Bronchial epithelial cell (primary cell): ENCODE data around the gene RHBDF1. TPM values are rescaled to one million over a fixed set of nuclear protein-coding genes. Genes with fewer than 3 reads are reported as not detected.
"Not testable (repeated sequence)": the region's sequence is repeated elsewhere in the genome, so short reads cannot be mapped to it uniquely, and the experiment has no call there.

Experiments used
- DNase-seq: peaks from one replicate; pipeline ENCODE4 v3.0.0-alpha.2; 2010; ENCODE audit warnings: low read depth
- FAIRE-seq: peaks from 2 replicates; lab custom pipeline; 2011; peaks lifted over from hg19 to GRCh38; lab: Jason Lieb, UNC
- H3K27me3 ChIP-seq: 2 replicates; pipeline ENCODE4 v1.5.1; 2011; ENCODE audit warnings: low read length; ENCODE audit not compliant: control insufficient read depth, insufficient read depth
- H3K36me3 ChIP-seq: 2 replicates; pipeline ENCODE4 v1.5.1; 2011; ENCODE audit warnings: low read length; ENCODE audit not compliant: control insufficient read depth, insufficient read depth
- H3K4me3 ChIP-seq: 2 replicates; pipeline ENCODE4 v1.5.1; 2011; ENCODE audit warnings: mild to moderate bottlenecking, low read depth, low read length, control low read depth
- total RNA-seq: library from RNA; depleted of rRNA; stranded (reverse); fragments of >200 nt; gene quantifications from 2 replicates; pipeline ENCODE4 v1.2.1, GENCODE V29; 2014
- TF ChIP-seq, protein P1 (sequence below): IDR thresholded peaks from 2 replicates; pipeline ENCODE4 v1.5.1; 2011; ENCODE audit warnings: mild to moderate bottlenecking, moderate library complexity, low read length, control low read depth, inconsistent platforms; ENCODE audit not compliant: insufficient read depth, severe bottlenecking

The RHBDF1 gene
- total RNA-seq, 1 donor from 2014 or later = 10.3 TPM

DNA sequence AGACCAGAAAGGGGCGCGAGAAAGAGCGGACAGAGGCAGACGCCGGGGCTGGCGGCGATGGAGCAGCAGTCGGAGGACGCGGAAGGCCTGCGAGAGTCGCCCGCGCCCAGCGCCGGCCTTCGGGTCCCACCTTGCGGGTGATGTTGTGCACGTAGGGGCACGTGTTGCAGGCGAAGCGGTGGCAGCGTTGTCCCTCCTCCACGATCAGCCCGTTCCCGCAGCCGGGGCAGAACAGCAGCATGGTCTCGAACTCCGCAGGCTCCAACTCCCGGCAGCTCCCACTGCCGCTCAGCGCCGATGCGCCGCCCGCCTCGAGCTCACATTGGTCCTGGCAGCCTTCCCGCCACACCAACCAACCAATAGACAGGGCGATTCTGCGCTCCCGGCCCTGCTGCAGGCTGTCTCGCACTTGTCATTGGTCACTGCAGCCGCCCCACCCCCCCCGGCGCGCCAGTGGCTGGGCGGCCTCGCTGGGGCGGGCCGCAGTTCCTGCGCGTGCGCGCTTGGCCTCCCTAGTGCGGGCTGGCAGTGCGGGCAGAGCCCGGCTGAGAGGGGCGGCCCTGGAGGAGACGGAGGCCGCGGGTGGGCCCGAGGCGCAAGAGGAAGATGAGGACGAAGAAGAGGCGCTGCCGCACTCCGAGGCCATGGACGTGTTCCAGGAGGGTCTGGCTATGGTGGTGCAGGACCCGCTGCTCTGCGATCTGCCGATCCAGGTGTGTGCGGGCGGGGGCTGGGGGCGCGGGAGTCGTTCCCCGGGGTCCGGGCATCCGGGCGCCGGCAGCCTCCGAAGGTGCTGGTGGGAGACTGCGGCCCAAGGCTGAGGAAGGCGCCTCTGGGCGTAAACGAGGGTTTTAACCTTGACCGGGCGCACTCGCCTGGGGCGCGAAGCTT, 18.8 kb downstream of the RHBDF1 start, which contains the start of the genes POLR3K and SNRNP25:
POLR3K (minus strand) TSS at position 263 of the 891 bp plus-strand sequence; CDS start at position 241, 22 bp downstream.
SNRNP25 (plus strand) TSS at position 483 of the 891 bp plus-strand sequence; CDS start at position 672, 189 bp downstream.
- Histone ChIP-seq H3K4me3 (peak within 1 kb of the TSS; percentile 84), H3K27me3 (no peaks in the 10 kb centered on the region), H3K36me3 (peaks cover 16% of the 10 kb centered on the region)
- FAIRE-seq = no peak
- DNase-seq = peak; percentile 90
- TF ChIP-seq, protein P1, sequence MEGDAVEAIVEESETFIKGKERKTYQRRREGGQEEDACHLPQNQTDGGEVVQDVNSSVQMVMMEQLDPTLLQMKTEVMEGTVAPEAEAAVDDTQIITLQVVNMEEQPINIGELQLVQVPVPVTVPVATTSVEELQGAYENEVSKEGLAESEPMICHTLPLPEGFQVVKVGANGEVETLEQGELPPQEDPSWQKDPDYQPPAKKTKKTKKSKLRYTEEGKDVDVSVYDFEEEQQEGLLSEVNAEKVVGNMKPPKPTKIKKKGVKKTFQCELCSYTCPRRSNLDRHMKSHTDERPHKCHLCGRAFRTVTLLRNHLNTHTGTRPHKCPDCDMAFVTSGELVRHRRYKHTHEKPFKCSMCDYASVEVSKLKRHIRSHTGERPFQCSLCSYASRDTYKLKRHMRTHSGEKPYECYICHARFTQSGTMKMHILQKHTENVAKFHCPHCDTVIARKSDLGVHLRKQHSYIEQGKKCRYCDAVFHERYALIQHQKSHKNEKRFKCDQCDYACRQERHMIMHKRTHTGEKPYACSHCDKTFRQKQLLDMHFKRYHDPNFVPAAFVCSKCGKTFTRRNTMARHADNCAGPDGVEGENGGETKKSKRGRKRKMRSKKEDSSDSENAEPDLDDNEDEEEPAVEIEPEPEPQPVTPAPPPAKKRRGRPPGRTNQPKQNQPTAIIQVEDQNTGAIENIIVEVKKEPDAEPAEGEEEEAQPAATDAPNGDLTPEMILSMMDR = no peak

DNA sequence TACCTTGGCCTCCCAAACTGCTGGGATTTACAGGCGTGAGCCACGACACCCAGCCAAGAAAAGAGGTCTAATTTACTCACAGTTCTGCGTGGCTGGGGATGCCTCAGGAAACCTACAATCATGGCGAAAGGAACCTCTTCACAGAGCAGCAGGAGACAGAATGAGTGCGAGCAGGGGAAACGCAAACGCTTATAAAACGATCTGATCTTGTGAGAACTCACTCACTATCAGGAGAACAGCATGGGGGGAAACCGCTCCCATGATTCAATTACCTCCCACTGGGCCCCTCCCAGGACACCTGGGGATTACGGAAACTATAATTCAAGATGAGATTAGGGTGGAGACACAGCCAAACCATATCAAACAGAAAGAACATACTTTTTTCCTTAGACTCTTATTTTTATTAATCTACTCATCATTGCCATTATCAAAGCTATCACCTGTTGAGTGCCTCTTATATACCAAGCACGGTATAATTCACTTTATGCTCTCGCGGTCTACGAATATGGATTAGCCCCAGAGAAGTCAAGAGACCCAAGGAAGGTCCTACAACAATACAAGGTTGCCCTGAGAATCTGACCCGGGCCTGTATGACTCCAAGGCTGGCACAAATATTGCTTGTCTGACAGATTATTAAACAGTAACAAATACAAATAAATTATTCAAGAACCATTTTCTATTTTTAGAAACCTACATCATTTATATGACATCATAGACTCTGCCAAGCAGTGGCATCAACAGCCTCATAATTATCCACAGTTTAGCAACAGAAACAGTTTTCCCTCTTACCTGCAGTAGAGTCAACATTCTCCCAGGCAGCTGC, 21.5 kb downstream of the RHBDF1 start:
- Histone ChIP-seq H3K4me3 (no peak overlapping the region), H3K27me3 (no peaks in the 10 kb centered on the region), H3K36me3 (peaks cover 8% of the 10 kb centered on the region)
- DNase-seq (no peak), FAIRE-seq (no peak)
- TF ChIP-seq, protein P1 = no peak

DNA sequence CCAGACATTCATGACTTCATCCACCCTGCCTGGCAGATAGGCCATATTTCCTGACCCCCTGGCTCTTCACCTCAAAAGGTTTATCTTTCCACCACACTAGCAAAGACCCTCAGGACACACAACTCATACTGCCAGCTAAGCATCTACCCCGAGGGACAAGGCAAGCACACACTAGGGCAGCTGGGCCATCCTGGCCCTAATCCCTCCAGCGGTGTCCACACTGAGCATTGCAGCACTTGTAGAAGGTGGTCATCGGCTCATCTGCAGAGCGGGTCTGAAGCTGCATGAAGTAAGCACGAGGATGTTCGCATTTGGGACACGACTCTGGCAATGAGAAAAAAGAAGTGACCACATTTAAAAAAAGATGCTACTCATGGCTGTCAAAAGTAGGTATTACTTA, 25.2 kb downstream of the RHBDF1 start:
- no peaks in the 10 kb centered on the region for H3K27me3 ChIP-seq
- no peak overlapping the region for H3K4me3 ChIP-seq
- peaks cover 10% of the 10 kb centered on the region for H3K36me3 ChIP-seq
- TF ChIP-seq, protein P1 = no peak
- DNase-seq = no peak
- no peak for FAIRE-seq

DNA sequence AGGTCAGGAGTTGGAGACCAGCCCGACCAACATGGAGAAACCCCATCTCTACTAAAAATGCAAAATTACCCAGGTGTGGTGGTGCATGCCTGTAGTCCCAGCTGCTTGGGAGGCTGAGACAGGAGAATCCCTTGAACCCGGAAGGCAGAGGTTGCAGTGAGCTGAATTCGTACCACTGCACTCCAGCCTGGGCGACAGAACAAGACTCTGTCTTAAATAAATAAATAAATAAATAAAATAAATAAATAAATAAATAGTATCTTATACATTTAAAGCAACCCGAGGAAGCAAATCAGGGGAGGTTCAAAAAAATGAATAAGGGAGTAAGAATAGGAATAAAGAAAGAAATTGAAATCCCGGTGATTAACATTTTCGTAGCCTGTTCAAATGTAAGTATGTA, 25.9 kb downstream of the RHBDF1 start:
- H3K27me3 ChIP-seq, DNase-seq, FAIRE-seq, H3K4me3 ChIP-seq, H3K36me3 ChIP-seq: not testable (repeated sequence)

DNA sequence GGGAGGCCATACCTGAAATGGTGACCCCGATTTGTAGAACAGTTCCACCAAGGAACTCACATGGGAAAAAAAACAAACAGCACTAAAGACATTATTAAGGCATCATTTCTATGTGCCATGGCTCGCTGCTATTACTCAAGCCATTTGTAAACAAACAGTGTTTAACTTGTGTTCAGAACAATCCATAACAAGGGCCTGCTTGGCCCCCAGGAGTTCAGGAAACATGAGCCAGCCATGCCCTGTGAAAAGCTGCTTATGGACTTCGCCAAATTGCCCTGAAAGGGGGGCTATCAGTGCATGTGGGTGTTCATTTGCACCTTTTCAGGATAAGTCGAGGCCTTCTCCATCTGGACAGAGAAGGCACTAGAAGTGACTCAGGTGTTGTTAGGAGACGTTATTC, 27.0 kb downstream of the RHBDF1 start:
- TF ChIP-seq, protein P1 = no peak
- peak; percentile 8 for DNase-seq

DNA sequence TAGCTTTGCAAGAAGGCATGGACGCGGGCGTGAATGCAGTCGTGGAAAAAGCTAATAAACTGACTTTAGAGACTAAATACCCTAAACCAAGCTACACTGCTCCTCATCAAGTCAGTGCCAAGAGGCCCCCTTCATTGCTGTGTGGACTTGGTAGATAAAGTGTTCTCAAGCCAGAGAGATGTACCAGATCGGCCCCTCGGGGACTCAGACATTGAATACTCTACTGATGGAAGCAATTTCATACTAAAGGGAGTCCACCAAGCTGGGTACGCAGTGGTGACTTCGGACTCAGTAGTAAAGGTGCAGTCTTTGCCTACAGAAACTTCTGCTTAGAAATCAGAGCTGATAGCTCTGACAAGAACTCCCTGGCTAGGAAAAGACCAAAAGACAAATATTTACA, 27.8 kb downstream of the RHBDF1 start:
- DNase-seq = no peak
- no peak for FAIRE-seq
- no peak overlapping the region for H3K4me3 ChIP-seq
- H3K36me3 ChIP-seq = peaks cover 10% of the 10 kb centered on the region
- H3K27me3 ChIP-seq = no peaks in the 10 kb centered on the region
- TF ChIP-seq, protein P1 = no peak

More for the DNA sequence above, 27.0 kb downstream of the RHBDF1 start:
- Histone ChIP-seq H3K27me3 (no peaks in the 10 kb centered on the region), H3K36me3 (peaks cover 10% of the 10 kb centered on the region), H3K4me3 (no peak overlapping the region)
- no peak for FAIRE-seq
